HAP-1 (cell line): ENCODE data around the gene CACNA2D1.
A peak's percentile ranks its signal among the peaks of the same experiment; 100 is the strongest.

Experiments used
- DNase-seq, 2 experiments: peaks; one replicate each; pipeline ENCODE4 v3.0.0-alpha.2; 2016 to 2020; ENCODE audit warnings: low spot score in 2 of 2
- H3K27me3 ChIP-seq: fragments of 250-450 bp; sonication (Bioruptor Pico); 2 replicates; pipeline ENCODE4 v1.5.1; 2020; ENCODE audit warnings: low read depth, mild to moderate bottlenecking, moderate library complexity
- H3K36me3 ChIP-seq: fragments of 250-450 bp; sonication (Bioruptor Pico); replicated peaks from 2 replicates; pipeline ENCODE4 v1.5.1; 2020; ENCODE audit warnings: mild to moderate bottlenecking
- H3K4me1 ChIP-seq: fragments of 250-450 bp; sonication (Bioruptor Pico); 2 replicates; pipeline ENCODE4 v1.5.1; 2020; ENCODE audit warnings: mild to moderate bottlenecking
- H3K4me3 ChIP-seq: fragments of 250-450 bp; sonication (Bioruptor Pico); 2 replicates; pipeline ENCODE4 v1.5.1; 2020; ENCODE audit warnings: mild to moderate bottlenecking, moderate library complexity
- H3K9me3 ChIP-seq: fragments of 250-450 bp; sonication (Bioruptor Pico); 2 replicates; pipeline ENCODE4 v1.5.1; 2020; ENCODE audit warnings: mild to moderate bottlenecking, moderate library complexity
- in situ Hi-C: fragments of 300-500 bp; cut with MboI; formaldehyde crosslinking; loops from 3 replicates; pipeline ENCODE4 v1.14.3; 2020; ENCODE audit warnings: low sequenced_read_pairs, inconsistent platforms, mixed read lengths

Gene CACNA2D1

GRCh38 chr7:82264783-82265305 is 178.7 kb downstream of the CACNA2D1 start:
- H3K36me3 ChIP-seq, result no peaks in the 10 kb centered on the region
- peaks cover 13% of the 10 kb centered on the region for H3K4me1 ChIP-seq
- DNase-seq, result no peak
- no peak overlapping the region for H3K4me3 ChIP-seq
- no peaks in the 10 kb centered on the region for H3K27me3 ChIP-seq
- H3K9me3 ChIP-seq, result no peaks in the 10 kb centered on the region
- in situ Hi-C loops, result loop anchor here (25.0 kb wide), 1 partner anchor 172 kb away; the partner anchor contains the start of gene CACNA2D1

DNA sequence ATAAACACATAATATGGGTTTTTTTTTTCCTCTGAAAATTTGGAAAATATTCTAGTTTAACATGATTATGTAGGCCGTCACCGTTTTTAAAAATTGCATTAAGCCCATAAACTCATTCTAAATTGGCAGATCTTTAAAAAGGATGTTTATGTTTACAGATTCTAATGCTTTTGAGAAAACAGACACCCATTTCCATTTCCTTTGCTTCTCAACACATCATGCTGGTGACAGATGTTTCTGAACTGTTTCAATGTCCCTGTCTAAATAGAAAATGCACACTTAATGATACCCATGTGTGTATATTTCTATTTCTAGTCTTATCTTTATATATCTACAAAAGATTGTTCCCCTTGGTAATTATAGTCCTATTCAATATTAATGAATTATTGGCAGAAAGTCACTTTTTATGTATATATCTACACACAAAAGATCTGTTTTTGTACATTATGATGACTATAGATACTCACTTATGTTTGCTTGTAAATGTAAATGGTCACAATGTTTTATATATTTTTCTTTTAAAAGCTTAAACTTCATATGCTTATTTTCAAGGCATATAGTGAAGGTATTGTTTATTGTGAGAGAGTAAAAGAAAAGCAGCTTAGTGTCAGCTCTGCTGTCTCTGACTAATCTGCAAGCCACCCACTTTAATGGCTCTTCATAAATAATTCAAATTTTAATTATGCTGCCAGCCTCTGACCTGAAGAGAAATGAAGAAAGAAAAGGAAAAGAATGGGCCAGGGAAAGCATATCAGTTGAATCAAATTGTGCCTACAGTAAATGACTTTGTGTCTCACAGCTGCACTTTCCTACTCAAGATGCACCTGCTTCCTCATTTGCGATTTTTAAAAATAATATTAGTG is 179.4 kb downstream of the CACNA2D1 start:
- Histone ChIP-seq H3K4me1 (peaks cover 13% of the 10 kb centered on the region), H3K27me3 (no peaks in the 10 kb centered on the region), H3K4me3 (no peak overlapping the region), H3K9me3 (no peaks in the 10 kb centered on the region), H3K36me3 (no peaks in the 10 kb centered on the region)
- in situ Hi-C loops, result loop anchor here (25.0 kb wide), 1 partner anchor 173 kb away; the partner anchor contains the start of gene CACNA2D1
- peak; percentile 34 to 96 for DNase-seq

DNA sequence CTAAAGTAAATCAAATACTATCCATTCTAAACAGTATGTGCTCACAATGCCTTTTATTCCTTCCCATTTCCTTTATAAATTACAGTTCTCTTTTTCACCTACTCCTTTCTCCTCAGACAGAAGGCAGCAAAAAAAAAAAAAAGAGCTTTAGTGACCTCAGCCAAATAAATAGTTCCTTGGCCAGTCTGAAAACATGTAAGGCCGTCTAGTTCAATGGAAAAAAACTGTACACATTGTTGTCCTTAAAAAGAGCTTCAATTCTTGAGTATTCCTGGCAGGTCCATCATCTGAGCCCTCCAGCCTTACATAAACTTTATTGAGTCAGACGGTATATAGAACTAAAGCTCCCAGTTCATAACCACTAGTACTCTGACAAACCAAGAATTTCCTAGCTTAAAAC is 185.4 kb downstream of the CACNA2D1 start:
- in situ Hi-C loops, result loop anchor here (25.0 kb wide), 1 partner anchor 179 kb away; the partner anchor contains the start of gene CACNA2D1
- Histone ChIP-seq H3K4me3 (no peak overlapping the region), H3K9me3 (no peaks in the 10 kb centered on the region)

DNA sequence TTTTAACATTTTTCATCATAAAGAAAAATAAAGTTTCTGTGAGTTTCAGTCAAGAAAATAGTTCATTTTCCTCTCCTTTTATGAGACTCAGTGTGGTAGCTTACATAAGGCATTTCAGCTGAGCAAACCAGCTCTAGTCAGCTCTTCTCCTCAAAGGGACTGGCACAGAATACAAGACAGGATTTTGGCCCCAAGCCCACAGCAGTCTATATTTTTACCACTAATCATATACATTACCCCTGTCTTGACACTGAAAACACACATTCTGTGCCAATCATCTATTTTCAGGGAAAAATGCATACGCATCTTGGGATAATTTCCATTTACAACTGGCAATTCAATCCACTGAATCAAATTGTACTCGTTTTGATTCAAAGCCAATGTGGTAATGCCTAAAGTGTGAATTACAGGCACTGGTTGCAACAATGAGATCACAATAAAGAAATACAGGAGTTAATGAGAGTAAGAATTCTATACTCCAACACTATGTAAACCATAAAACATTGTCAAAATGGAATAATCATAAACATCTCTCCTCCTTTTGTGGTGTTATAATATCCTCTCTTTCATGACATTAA is 186.4 kb downstream of the CACNA2D1 start:
- Histone ChIP-seq H3K4me1 (no peaks in the 10 kb centered on the region), H3K9me3 (no peaks in the 10 kb centered on the region), H3K4me3 (no peak overlapping the region), H3K36me3 (no peaks in the 10 kb centered on the region), H3K27me3 (no peaks in the 10 kb centered on the region)
- in situ Hi-C loops, result loop anchor here (25.0 kb wide), 1 partner anchor 180 kb away; the partner anchor contains the start of gene CACNA2D1
- DNase-seq, result no peak

More for the DNA sequence above, 185.4 kb downstream of the CACNA2D1 start:
- H3K4me1 ChIP-seq, result no peaks in the 10 kb centered on the region
- no peak for DNase-seq
- no peaks in the 10 kb centered on the region for H3K27me3 ChIP-seq
- no peaks in the 10 kb centered on the region for H3K36me3 ChIP-seq

- in situ Hi-C loops, result loop anchor here (25.0 kb wide), 1 partner anchor 182 kb away; the partner anchor contains the start of gene CACNA2D1
- H3K4me3 ChIP-seq, result no peak overlapping the region
- no peaks in the 10 kb centered on the region for H3K27me3 ChIP-seq
- H3K36me3 ChIP-seq, result no peaks in the 10 kb centered on the region
- H3K4me1 ChIP-seq, result no peaks in the 10 kb centered on the region
- H3K9me3 ChIP-seq, result no peaks in the 10 kb centered on the region
- DNase-seq, result no peak
Measured at GRCh38 chr7:82255706-82256105, 187.9 kb downstream of the CACNA2D1 start.

DNA sequence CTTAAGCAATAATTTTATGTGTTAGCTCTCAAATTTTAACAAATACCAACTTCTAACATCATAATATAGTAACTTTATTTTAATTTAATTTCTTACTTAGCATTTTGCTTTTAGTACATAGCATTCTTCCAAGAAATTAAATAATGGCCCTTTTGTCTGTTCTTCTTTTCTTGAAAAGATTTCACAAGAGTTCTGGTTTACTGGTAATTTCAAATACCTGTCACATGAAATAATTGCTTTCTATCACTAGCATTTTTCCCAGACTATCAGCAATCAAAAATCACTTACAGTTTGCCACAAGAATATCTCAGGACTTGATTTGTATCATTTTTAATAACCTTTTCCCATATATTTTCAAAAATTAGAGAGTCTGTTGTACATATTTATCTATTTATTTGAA is 193.0 kb downstream of the CACNA2D1 start:
- H3K36me3 ChIP-seq, result no peaks in the 10 kb centered on the region
- DNase-seq, result no peak

DNA sequence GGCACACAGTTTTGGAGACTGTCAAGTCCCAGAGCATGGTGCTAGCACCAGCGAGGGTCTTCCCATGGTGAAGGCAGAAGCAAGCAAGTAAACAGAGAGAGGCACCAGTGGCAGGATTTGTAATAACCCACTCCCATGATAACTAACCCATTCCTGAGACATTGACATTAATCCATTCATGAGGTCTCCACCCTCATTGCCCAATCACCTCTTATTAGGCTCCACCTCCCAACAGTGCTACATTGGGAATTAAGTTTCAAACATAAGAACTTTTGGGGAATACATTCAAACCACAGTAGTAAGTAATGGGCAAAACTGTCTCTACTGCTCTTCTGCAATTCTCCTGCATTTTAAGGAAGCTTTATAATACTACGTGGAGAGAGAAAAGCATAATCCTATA is 193.6 kb downstream of the CACNA2D1 start:
- no peaks in the 10 kb centered on the region for H3K9me3 ChIP-seq
- in situ Hi-C loops, result loop anchor here (25.0 kb wide), 1 partner anchor 187 kb away; the partner anchor contains the start of gene CACNA2D1
- no peak overlapping the region for H3K4me3 ChIP-seq
- no peak for DNase-seq
- no peaks in the 10 kb centered on the region for H3K27me3 ChIP-seq
- H3K4me1 ChIP-seq, result no peaks in the 10 kb centered on the region
- H3K36me3 ChIP-seq, result no peaks in the 10 kb centered on the region

More for the DNA sequence above, 193.0 kb downstream of the CACNA2D1 start:
- no peaks in the 10 kb centered on the region for H3K27me3 ChIP-seq
- in situ Hi-C loops, result loop anchor here (25.0 kb wide), 1 partner anchor 187 kb away; the partner anchor contains the start of gene CACNA2D1
- H3K4me1 ChIP-seq, result no peaks in the 10 kb centered on the region
- no peaks in the 10 kb centered on the region for H3K9me3 ChIP-seq
- no peak overlapping the region for H3K4me3 ChIP-seq

GRCh38 chr7:82247814-82248433 is 195.7 kb downstream of the CACNA2D1 start:
- DNase-seq, result peak in 1 of 2 experiments; percentile 11
- Histone ChIP-seq H3K9me3 (no peaks in the 10 kb centered on the region), H3K27me3 (no peaks in the 10 kb centered on the region), H3K4me3 (no peak overlapping the region), H3K36me3 (no peaks in the 10 kb centered on the region), H3K4me1 (0 out of 2 replicates have a peak, but pooled peaks cover 4% of the 10 kb centered on the region)
- in situ Hi-C loops, result no loop called here

GRCh38 chr7:82244947-82245517 is 198.5 kb downstream of the CACNA2D1 start:
- no peak for DNase-seq
- H3K4me3 ChIP-seq, result no peak overlapping the region
- no peaks in the 10 kb centered on the region for H3K36me3 ChIP-seq
- H3K27me3 ChIP-seq, result no peaks in the 10 kb centered on the region
- peaks cover 19% of the 10 kb centered on the region for H3K4me1 ChIP-seq
- in situ Hi-C loops, result no loop called here
- no peaks in the 10 kb centered on the region for H3K9me3 ChIP-seq

DNA sequence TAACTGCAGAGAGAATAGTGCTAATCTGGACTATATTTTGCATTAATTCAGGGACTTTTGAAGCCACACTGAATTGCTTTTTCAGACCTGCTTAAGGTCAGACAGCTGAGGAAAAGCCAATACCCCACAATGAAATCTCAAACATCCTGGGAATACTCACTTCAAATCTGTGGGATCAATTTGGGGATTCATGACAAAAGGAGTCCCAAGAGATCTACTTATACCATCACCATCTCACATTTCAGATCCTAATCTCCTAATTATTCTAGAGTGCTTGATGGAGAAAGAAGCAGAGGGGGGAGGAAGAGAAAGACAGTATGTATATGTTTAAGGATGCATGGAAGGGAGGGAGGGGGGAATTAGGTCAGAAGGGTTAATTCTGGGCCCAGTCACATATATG is 202.2 kb downstream of the CACNA2D1 start:
- H3K27me3 ChIP-seq, result no peaks in the 10 kb centered on the region
- H3K4me3 ChIP-seq, result no peak overlapping the region
- in situ Hi-C loops, result no loop called here
- no peaks in the 10 kb centered on the region for H3K9me3 ChIP-seq
- peaks cover 19% of the 10 kb centered on the region for H3K4me1 ChIP-seq
- no peaks in the 10 kb centered on the region for H3K36me3 ChIP-seq
- DNase-seq, result peak in 1 of 2 experiments; percentile 65

DNA sequence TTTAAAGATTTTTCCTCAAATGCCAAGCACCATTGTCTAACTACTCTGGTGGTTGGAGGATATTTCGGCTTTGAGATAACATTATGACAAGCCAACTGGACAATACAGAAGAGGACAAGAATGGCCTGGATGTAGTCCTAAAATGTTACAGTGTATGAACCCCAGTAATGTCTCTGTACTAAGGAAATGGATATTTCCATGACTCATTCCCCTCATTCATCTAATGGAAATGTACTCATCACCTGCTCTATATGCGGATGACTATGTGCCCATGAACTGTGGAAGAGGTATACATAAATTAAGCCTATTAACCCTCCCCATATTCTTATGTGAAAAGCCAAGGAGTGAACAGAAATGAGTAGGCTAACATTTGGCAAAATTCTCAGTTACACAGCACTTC is 207.9 kb downstream of the CACNA2D1 start:
- Histone ChIP-seq H3K27me3 (no peaks in the 10 kb centered on the region), H3K4me1 (0 out of 2 replicates have a peak, but pooled peaks cover 2% of the 10 kb centered on the region), H3K36me3 (no peaks in the 10 kb centered on the region), H3K4me3 (no peak overlapping the region), H3K9me3 (no peaks in the 10 kb centered on the region)
- no peak for DNase-seq
- in situ Hi-C loops, result loop anchor here (10.0 kb wide), 1 partner anchor 339 kb away; no protein-coding TSS in a partner anchor

DNA sequence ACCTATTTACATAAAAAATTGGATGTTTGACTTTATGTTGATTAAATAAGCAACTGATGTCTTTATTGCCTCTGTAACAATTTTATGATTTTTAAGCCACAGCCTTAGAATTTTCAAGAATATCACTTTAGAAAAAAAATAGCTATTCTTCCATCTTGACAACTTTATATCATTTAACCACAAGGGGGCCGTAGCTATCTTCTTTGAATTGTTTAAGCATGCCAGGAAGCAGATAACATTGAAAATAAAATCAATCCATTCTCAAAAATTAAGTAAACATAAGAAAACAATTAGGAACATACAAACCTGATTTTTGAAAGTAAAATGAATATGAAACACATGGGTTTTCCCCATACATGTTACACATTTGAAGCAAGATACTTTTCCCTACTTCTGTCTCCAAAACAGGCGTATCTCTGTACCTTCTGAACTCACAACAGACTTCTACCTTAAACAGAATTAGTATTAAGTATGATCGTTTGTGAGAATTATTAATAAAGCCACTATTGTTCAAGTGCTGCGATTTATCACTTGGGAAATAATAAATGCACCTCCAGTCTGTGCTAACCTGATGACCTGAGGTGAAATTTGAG is 209.0 kb downstream of the CACNA2D1 start:
- in situ Hi-C loops, result loop anchor here (10.0 kb wide), 1 partner anchor 340 kb away; no protein-coding TSS in a partner anchor

More for the DNA sequence above, 209.0 kb downstream of the CACNA2D1 start:
- Histone ChIP-seq H3K4me1 (0 out of 2 replicates have a peak, but pooled peaks cover 2% of the 10 kb centered on the region), H3K27me3 (no peaks in the 10 kb centered on the region), H3K9me3 (no peaks in the 10 kb centered on the region), H3K4me3 (no peak overlapping the region), H3K36me3 (no peaks in the 10 kb centered on the region)
- peak in 1 of 2 experiments; percentile 55 for DNase-seq
